IPS-18a (cell line): ENCODE data around the gene SLC18A2.

Experiments used
- H3K27ac ChIP-seq: one replicate; pipeline ENCODE4 v1.5.1; 2013; ENCODE audit warnings: low read length
- H3K27me3 ChIP-seq: one replicate; pipeline ENCODE4 v1.6.1; 2013; ENCODE audit warnings: mild to moderate bottlenecking, low read length; ENCODE audit not compliant: control insufficient read depth, insufficient read depth
- H3K36me3 ChIP-seq: one replicate; pipeline ENCODE4 v1.6.1; 2013; ENCODE audit warnings: low read depth, low read length; ENCODE audit not compliant: control insufficient read depth
- H3K4me1 ChIP-seq: one replicate; pipeline ENCODE4 v1.6.1; 2013; ENCODE audit warnings: low read depth, low read length; ENCODE audit not compliant: control insufficient read depth
- H3K4me3 ChIP-seq: one replicate; pipeline ENCODE4 v1.5.1; 2013; ENCODE audit warnings: low read length
- H3K9ac ChIP-seq: one replicate; pipeline ENCODE4 v1.6.1; 2013; ENCODE audit warnings: mild to moderate bottlenecking, low read length, moderate library complexity
- H3K9me3 ChIP-seq: one replicate; pipeline ENCODE4 v1.6.1; 2013; ENCODE audit warnings: low read depth, low read length; ENCODE audit not compliant: control insufficient read depth

SLC18A2 gene

GRCh38 chr10:117255835-117256460, 15.0 kb downstream of the SLC18A2 start:
- no peak overlapping the region for H3K4me3 ChIP-seq
- no peaks in the 10 kb centered on the region for H3K36me3 ChIP-seq
- no peak overlapping the region for H3K9ac ChIP-seq
- no peak overlapping the region for H3K27ac ChIP-seq
- H3K9me3 ChIP-seq, result no peaks in the 10 kb centered on the region
- H3K27me3 ChIP-seq, result no peaks in the 10 kb centered on the region
- H3K4me1 ChIP-seq, result peaks cover 28% of the 10 kb centered on the region

GRCh38 chr10:117256910-117257309, 16.0 kb downstream of the SLC18A2 start:
- Histone ChIP-seq H3K4me3 (no peak overlapping the region), H3K27me3 (no peaks in the 10 kb centered on the region)

GRCh38 chr10:117257721-117258120, 16.8 kb downstream of the SLC18A2 start:
- Histone ChIP-seq H3K9ac (no peak overlapping the region), H3K27me3 (no peaks in the 10 kb centered on the region), H3K36me3 (no peaks in the 10 kb centered on the region), H3K9me3 (no peaks in the 10 kb centered on the region), H3K4me1 (peaks cover 23% of the 10 kb centered on the region), H3K27ac (no peak overlapping the region), H3K4me3 (no peak overlapping the region)

More at GRCh38 chr10:117256910-117257309, 16.0 kb downstream of the SLC18A2 start:
- Histone ChIP-seq H3K27ac (no peak overlapping the region), H3K4me1 (peaks cover 23% of the 10 kb centered on the region), H3K36me3 (no peaks in the 10 kb centered on the region), H3K9me3 (no peaks in the 10 kb centered on the region), H3K9ac (no peak overlapping the region)

- H3K27ac ChIP-seq, result no peak overlapping the region
- peaks cover 23% of the 10 kb centered on the region for H3K4me1 ChIP-seq
- H3K9ac ChIP-seq, result no peak overlapping the region
- H3K4me3 ChIP-seq, result no peak overlapping the region
- no peaks in the 10 kb centered on the region for H3K27me3 ChIP-seq
- no peaks in the 10 kb centered on the region for H3K9me3 ChIP-seq
- no peaks in the 10 kb centered on the region for H3K36me3 ChIP-seq
These were observed 18.4 kb downstream of the SLC18A2 start for GRCh38 chr10:117259279-117259678.

DNA sequence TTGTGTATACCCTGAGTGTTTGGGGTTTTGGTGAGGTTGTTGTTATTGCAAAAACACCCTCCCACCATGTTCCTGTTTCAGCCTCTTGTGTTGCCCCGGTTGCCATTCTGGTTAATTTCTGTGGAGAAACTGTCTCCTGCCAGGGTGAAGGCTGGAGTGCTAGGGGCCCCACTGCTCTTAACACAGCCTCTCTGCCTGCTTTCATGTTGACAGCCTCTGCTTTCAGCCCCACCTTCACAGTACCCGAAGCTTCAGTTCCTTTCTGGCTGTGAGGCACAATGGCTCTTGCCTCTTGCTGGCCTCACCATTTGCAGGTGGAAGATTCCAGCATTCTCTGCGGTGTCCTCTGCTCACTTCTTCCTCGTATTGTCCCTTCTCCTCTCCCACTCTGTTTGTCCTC, 19.2 kb downstream of the SLC18A2 start:
- Histone ChIP-seq H3K9ac (no peak overlapping the region), H3K27me3 (no peaks in the 10 kb centered on the region), H3K27ac (no peak overlapping the region), H3K4me3 (no peak overlapping the region), H3K36me3 (no peaks in the 10 kb centered on the region), H3K4me1 (peaks cover 23% of the 10 kb centered on the region), H3K9me3 (no peaks in the 10 kb centered on the region)

DNA sequence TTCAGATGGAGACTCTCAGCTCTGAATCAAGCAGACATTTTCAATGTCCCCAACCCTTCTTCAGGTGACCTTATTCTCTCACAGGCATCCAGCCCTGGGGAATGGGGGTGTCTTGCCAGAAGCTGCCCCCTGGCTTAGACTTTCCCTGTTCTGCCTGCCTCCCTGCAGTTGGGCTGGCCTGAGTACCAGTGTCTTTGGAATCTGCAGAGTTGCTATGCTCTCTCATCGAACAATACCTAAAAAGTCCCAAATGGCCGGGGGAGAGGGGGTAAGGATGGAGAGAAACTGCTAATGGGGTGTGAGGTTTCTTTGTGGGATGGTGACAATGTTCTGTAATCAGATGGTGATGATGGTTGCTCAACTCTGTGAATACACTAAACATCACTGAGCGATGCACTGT, 20.6 kb downstream of the SLC18A2 start:
- H3K27me3 ChIP-seq, result no peaks in the 10 kb centered on the region
- H3K36me3 ChIP-seq, result no peaks in the 10 kb centered on the region
- no peak overlapping the region for H3K27ac ChIP-seq
- no peak overlapping the region for H3K9ac ChIP-seq
- no peak overlapping the region for H3K4me3 ChIP-seq
- peaks cover 23% of the 10 kb centered on the region for H3K4me1 ChIP-seq
- H3K9me3 ChIP-seq, result no peaks in the 10 kb centered on the region

DNA sequence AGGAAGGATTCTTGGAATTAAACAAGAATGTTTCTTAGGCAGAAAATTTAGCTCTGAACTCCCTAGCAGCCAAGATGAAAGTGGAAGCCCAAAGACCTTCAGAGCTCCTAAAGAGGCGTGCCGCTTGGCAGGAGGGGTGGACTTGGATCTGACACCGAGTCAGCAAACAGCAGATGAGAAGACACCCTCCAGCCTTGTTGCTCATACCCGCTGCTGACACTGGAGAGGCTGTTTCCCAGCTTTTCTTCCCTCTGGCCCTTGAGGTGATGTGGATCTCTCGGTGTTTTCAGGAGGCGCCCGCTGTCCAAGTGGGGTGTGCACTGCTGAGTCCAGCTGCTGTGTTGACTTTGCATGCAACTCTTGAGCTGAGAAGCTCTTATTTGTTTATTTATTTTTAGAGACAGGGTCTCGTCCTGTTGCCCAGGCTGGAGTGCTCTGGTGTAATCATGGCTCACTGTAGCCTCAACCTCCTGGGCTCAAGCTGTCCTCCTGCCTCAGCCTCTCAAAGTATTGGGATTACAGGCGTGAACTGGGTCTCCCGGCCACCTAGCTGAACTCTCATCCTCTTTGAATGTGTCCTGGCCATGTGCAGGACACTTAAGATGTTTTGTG, 21.5 kb downstream of the SLC18A2 start:
- Histone ChIP-seq H3K36me3 (no peaks in the 10 kb centered on the region), H3K27ac (no peak overlapping the region), H3K4me3 (no peak overlapping the region), H3K9me3 (no peaks in the 10 kb centered on the region), H3K27me3 (no peaks in the 10 kb centered on the region), H3K4me1 (peaks cover 23% of the 10 kb centered on the region), H3K9ac (no peak overlapping the region)

DNA sequence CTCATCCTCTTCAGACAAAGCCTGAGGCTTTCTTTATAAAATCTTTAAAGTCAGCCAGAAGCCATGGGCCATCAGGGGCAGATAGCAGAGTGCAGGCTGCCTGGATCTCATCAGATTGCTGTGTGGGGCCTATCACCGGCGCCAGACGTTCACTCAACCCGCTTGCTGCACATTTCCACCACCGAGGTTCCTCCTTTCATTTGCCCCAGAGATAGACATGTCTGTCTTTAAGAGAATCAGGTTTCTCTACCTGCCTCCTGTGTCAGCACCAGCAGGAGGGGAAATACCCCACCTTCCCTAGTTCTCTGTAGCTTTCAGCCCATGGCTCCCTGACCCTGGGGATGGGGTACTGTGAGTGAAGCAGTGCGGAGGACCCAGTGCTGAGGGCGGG, 22.0 kb downstream of the SLC18A2 start:
- no peak overlapping the region for H3K4me3 ChIP-seq
- H3K9ac ChIP-seq, result no peak overlapping the region
- H3K9me3 ChIP-seq, result no peaks in the 10 kb centered on the region
- H3K4me1 ChIP-seq, result peaks cover 18% of the 10 kb centered on the region
- no peak overlapping the region for H3K27ac ChIP-seq
- H3K27me3 ChIP-seq, result no peaks in the 10 kb centered on the region
- no peaks in the 10 kb centered on the region for H3K36me3 ChIP-seq

DNA sequence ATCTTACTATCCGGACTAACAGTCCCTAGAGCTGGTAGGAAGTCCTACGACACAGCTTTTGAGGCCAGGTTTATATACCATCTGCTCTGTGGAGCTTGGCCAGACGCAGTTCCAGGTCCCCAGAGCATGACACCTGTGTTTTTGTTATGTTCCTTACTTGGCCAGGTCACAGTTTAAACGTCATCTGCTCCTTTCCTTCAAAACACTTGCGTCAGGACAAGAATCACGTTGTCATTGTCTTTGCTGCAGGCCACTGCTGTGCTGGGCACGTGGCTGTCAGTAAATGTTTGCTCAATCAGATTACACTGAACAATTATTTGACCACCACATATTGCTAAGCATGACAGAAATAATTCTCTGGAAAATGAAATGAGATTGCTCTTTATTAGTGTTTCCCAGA, 23.9 kb downstream of the SLC18A2 start:
- Histone ChIP-seq H3K27ac (no peak overlapping the region), H3K9ac (no peak overlapping the region), H3K4me3 (no peak overlapping the region), H3K27me3 (no peaks in the 10 kb centered on the region), H3K4me1 (peaks cover 10% of the 10 kb centered on the region), H3K36me3 (no peaks in the 10 kb centered on the region), H3K9me3 (no peaks in the 10 kb centered on the region)

DNA sequence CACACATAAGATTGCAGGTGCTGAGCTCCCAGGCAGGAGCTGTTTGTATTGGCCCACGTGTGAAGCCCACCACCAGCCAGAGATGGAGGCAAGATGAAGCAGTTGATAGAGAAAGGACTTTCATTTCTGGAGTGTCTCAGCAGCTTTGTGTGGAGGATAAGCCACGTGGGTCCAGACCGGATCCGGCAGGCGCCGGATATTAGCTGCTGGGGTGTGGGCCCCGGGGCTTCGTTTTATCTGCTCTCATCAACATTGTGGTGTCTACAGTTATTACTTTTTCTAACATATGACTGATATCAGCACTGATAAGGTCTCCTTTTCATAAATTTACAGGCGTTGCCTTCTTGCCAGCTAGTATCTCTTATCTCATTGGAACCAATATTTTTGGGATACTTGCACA, 25.5 kb downstream of the SLC18A2 start:
- H3K9ac ChIP-seq, result no peak overlapping the region
- no peak overlapping the region for H3K4me3 ChIP-seq
- H3K27me3 ChIP-seq, result no peaks in the 10 kb centered on the region
- H3K27ac ChIP-seq, result no peak overlapping the region
- H3K9me3 ChIP-seq, result no peaks in the 10 kb centered on the region
- no peaks in the 10 kb centered on the region for H3K36me3 ChIP-seq
- no peaks in the 10 kb centered on the region for H3K4me1 ChIP-seq

- Histone ChIP-seq H3K27ac (no peak overlapping the region), H3K9me3 (no peaks in the 10 kb centered on the region), H3K27me3 (no peaks in the 10 kb centered on the region), H3K4me1 (no peaks in the 10 kb centered on the region), H3K36me3 (no peaks in the 10 kb centered on the region), H3K4me3 (no peak overlapping the region), H3K9ac (no peak overlapping the region)
These were observed 25.9 kb downstream of the SLC18A2 start for GRCh38 chr10:117266812-117267211.

DNA sequence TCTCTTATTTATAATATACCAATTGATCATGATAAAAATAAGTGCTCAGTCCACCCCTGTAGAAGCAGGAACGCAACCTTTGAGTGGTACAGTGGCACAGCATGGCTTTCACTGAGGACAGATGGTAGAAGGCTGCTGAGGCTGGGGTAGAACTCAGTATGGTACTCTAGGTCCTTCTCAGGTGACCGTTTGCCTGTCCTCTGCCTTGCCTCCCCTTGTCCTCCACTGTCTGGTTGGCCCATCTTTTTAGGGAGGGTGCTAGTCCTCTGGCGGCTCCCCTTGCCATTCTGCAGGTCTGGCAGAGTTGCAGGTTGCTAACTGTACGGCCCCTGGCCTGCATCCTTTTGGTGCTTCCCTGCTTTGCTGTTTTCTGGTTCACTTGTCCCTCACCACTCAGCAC, 27.3 kb downstream of the SLC18A2 start:
- Histone ChIP-seq H3K9ac (no peak overlapping the region), H3K27ac (no peak overlapping the region), H3K4me1 (no peaks in the 10 kb centered on the region), H3K36me3 (no peaks in the 10 kb centered on the region), H3K4me3 (no peak overlapping the region), H3K9me3 (no peaks in the 10 kb centered on the region), H3K27me3 (no peaks in the 10 kb centered on the region)
